Renal cortex interstitium (tissue), 15 donors: ENCODE measurements around the gene RBMS3. TPM values are rescaled to one million over a fixed set of nuclear protein-coding genes. Genes with fewer than 3 reads are reported as not detected.
A peak's percentile ranks its signal among the peaks of the same experiment; 100 is the strongest.
"Not testable (repeated sequence)": the region's sequence is repeated elsewhere in the genome, so short reads cannot be mapped to it uniquely, and the experiment has no call there.

Experiments
- DNase-seq, 11 donors: peaks; one replicate each; pipeline ENCODE4 v3.0.0-alpha.2; 2013; ENCODE audit warnings: low read depth in 9 of 11, low spot score in 4 of 11; ENCODE audit errors: extremely low read depth in 1 of 11
- long read RNA-seq, 16 experiments: transcript quantifications; one replicate each; lab custom pipeline, GENCODE V29; 2026
- polyA plus RNA-seq, 3 donors: library from polyadenylated mRNA; unstranded; fragments of 120-200 nt; gene quantifications; one replicate each; pipeline ENCODE4 v1.2.1, GENCODE V29; 2013; ENCODE audit not compliant: insufficient read length in 3 of 3

RBMS3 gene
- 10 to 100 TPM; 13.6 to 15.7 (median 14.4) TPM for polyA plus RNA-seq
- long read RNA-seq, donor 1, partial matches to known transcripts, result 8 of 8 reads
- long read RNA-seq, donor 1, other reads (novel, unspliced or antisense), result 0 of 8 reads
- long read RNA-seq, donor 2, partial matches to known transcripts, result 5 of 6 reads
- long read RNA-seq, donor 2, other reads (novel, unspliced or antisense), result 0 of 6 reads
- long read RNA-seq, donor 3, partial matches to known transcripts, result 6 of 9 reads
- long read RNA-seq, donor 3, other reads (novel, unspliced or antisense), result 0 of 9 reads
- long read RNA-seq, donor 4, partial matches to known transcripts, result 6 of 8 reads
- long read RNA-seq, donor 4, other reads (novel, unspliced or antisense), result 0 of 8 reads
- long read RNA-seq, donor 5, result 0 reads
- long read RNA-seq, donor 6, partial matches to known transcripts, result 21 of 25 reads
- long read RNA-seq, donor 6, other reads (novel, unspliced or antisense), result 0 of 25 reads
- long read RNA-seq, donor 7, partial matches to known transcripts, result 11 of 12 reads
- long read RNA-seq, donor 7, other reads (novel, unspliced or antisense), result 0 of 12 reads
- long read RNA-seq, donor 8, partial matches to known transcripts, result 20 of 22 reads
- long read RNA-seq, donor 8, other reads (novel, unspliced or antisense), result 0 of 22 reads
- long read RNA-seq, donor 9, partial matches to known transcripts, result 0 of 1 reads
- long read RNA-seq, donor 9, other reads (novel, unspliced or antisense), result 0 of 1 reads
- long read RNA-seq, donor 10, partial matches to known transcripts, result 5 of 6 reads
- long read RNA-seq, donor 10, other reads (novel, unspliced or antisense), result 0 of 6 reads
- long read RNA-seq, donor 11, partial matches to known transcripts, result 11 of 11 reads
- long read RNA-seq, donor 11, other reads (novel, unspliced or antisense), result 0 of 11 reads
- long read RNA-seq, donor 12, full-length matches to known transcripts, result 1 of 9 reads
- long read RNA-seq, donor 12, partial matches to known transcripts, result 8 of 9 reads
- long read RNA-seq, donor 12, other reads (novel, unspliced or antisense), result 0 of 9 reads
- long read RNA-seq, donor 13, partial matches to known transcripts, result 5 of 7 reads
- long read RNA-seq, donor 13, other reads (novel, unspliced or antisense), result 0 of 7 reads
- long read RNA-seq, donor 14, partial matches to known transcripts, result 6 of 7 reads
- long read RNA-seq, donor 14, other reads (novel, unspliced or antisense), result 0 of 7 reads
- long read RNA-seq, donor 15, result 0 reads
- long read RNA-seq, donor 16, partial matches to known transcripts, result 75 of 82 reads
- long read RNA-seq, donor 16, other reads (novel, unspliced or antisense), result 0 of 82 reads

- DNase-seq, result peak in 10 of 11 donors; percentile 71 to 93 (median 84)
Measured at GRCh38 chr3:29280404-29281093, at the start of gene RBMS3. RBMS3 (plus strand) TSS chr3:29281071.

DNA sequence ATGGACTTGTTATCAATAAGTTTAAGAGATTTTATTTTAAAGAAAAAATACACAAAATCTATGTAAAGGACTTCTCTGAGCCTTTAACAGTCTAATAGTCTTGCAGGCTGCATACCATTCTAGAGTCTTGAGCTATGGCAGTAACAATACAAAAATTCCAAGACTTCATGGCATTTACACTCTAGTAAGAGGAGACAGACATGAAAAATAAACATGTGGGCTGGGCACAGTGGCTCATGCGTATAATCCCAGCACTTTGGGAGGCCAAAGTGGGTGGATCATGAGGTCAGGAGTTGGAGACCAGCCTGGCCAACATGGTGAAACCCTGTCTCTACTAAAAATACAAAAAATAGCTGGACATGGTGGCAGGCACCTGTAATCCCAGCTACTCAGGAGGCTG lies 47.7 kb upstream of the RBMS3 start:
- DNase-seq, result not testable (repeated sequence)

DNA sequence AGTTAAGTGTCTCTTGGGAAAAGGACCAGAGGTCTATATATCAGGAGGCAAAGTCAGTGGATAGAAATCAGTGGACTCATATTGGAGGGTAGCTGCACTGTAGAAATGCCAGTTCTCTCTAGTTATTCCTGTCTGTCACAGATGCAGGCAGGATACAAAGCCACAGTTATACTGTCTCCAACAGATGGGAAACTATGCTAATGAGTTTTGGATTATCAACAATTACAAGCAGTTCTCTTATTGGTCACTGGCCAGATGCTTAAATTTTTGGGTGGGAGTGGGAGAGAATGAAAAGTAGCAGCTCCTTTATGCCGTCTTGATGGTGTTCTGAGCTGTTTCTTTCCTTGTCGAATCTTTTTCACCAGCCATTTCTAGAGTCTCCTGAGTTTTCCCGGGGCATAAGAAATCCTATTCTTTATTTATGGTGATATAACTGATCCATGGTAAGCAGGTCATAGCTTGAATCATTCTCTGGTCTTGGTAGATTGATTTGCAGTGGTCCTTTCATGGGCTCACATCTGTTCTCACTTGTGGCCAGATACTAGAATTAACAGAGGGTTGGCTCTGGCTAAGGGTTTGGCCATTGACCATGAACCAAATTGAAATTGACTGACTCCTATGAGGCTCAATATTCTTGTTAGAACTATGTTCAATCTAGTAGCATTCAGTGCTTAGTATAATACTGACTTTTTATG lies 44.6 kb upstream of the RBMS3 start:
- DNase-seq, result no peak

DNA sequence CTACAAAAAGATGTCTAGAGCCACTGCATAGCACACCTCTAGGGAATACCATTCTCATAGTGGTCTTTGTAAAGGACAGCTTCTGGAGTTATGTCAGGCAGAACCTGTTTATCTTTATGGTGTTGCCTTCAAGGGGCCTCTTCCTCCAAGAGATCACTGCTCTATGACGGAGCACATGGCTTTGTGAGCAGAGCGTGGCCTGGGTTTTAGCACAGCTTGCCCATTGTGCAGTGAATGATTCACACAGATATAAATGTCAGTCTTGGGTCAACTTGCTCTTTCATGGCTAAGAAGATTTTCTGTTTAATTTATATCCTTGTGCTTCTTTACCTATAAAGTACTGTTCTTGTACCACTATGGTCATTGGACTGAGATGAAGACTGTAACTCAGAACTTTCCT lies 41.5 kb upstream of the RBMS3 start:
- DNase-seq, result no peak

DNA sequence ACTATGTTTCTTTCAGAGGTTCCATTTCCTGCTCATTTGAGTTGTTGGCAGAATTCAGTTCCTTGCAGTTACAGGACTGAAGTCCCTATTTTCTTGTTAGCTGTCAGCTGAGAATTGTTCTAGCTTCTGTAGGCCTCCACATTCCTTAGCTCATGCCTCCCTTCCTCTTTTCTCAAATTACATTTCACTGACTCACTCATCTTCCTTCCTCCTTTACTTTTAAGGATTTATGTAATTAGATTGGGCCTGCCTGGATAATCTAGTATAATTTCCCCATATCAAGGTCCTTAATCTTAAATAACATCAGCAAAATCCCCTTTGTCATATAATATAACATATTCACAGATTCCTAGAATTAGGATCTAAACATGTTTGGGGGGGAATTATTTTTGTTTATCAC lies 40.6 kb upstream of the RBMS3 start:
- no peak for DNase-seq

DNA sequence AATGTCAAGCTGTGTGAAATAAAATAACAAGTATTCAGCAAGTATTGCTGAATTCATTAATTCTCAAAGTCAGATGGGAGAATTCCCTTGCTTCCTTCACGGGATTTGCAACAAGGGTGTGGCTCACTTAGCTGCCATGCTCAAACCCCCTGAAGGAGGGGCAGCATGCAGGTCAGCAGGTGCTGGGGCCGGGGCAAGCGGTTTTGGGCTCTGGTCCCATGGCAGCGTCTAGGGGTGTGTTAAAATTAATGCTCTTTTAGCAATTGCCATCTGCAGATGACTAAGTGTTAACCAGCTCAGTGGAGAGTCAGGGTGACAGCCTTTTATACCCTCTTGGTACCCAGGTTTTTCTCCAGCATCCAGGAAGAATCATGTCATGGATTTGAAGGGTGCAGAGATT lies 40.0 kb upstream of the RBMS3 start:
- DNase-seq, result no peak

- DNase-seq, result no peak
Measured at GRCh38 chr3:29241855-29242254, 39.0 kb upstream of the RBMS3 start.

GRCh38 chr3:29242296-29242695 lies 38.6 kb upstream of the RBMS3 start:
- DNase-seq, result no peak

GRCh38 chr3:29245441-29245840 lies 35.4 kb upstream of the RBMS3 start:
- DNase-seq, result no peak

DNA sequence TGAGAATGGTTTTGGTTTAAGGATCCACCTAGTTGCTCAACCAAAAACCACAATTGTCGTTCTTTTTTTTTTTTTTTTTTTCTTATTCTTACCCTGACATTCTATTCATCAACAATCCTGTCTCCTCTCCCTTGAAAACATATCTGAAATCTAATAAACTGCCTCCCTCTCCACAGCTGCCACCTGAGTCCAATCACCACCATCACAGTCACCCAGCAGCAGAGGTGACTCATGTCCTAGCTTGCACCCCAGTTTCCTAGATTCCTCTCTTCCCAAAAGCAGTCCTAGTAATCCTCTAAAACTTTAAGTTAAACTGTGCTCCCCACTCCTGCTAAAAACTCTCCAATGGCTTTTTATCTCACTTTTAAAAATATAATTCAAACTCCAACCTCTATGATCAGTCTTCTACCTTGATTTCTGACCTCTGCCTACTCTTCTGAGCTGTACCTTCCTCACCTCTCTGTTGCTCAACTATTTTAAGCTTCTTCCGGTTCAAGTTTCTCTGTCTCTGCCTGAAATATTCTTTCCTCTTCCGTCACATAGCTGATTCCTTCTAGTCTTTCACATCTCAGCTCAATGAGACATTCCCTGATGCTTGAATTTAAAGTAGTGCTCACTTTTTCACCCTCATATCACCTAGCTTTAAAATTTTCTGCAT lies 33.7 kb upstream of the RBMS3 start:
- no peak for DNase-seq

DNA sequence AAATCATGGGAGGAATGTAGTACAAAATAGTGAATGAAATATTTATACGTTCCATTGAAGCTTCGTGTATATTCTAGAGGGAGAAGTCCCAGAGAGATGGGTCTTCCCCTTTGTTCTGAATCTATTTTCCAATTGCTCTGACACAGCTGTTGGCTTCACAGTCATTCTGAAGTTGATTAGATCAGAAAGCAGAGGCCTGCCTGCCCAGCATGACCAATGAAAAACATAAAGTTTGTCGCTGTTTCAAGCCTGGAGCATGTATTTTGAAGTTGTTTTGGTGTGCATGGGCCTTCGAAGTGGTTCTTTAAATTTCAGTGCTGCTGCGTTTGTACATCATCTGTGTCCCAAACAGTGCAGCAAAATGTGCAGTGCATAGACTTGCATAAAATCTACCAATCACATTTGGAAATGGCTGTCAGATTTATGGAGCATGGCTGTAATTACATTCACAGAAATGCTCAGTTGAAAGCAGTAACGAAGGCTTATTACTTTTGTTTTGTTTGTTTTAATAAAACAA lies 31.0 kb upstream of the RBMS3 start:
- DNase-seq, result no peak

GRCh38 chr3:29255854-29256696 lies 24.8 kb upstream of the RBMS3 start:
- no peak for DNase-seq

GRCh38 chr3:29258161-29258560 lies 22.7 kb upstream of the RBMS3 start:
- no peak for DNase-seq

DNA sequence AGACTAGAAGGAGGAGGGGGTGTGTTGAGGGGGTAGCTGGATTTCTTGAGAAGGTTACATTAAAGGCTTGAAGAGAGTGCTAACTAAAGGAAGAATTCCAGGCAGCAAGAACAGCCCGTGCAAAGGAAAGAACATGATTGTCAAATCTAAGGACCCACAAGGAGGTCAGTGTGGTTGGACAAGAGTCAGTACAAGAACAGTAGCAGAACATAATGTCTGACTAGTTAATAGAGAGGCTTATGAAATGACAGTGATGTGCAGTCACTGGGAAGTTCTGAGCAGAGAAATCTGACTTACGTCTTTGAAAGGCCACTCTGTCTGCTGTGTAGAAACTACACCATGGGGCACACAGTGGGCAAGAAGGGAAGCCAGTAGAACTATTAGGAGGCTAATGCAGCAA lies 19.8 kb upstream of the RBMS3 start:
- DNase-seq, result no peak

GRCh38 chr3:29263476-29263875 lies 17.4 kb upstream of the RBMS3 start:
- DNase-seq, result no peak

DNA sequence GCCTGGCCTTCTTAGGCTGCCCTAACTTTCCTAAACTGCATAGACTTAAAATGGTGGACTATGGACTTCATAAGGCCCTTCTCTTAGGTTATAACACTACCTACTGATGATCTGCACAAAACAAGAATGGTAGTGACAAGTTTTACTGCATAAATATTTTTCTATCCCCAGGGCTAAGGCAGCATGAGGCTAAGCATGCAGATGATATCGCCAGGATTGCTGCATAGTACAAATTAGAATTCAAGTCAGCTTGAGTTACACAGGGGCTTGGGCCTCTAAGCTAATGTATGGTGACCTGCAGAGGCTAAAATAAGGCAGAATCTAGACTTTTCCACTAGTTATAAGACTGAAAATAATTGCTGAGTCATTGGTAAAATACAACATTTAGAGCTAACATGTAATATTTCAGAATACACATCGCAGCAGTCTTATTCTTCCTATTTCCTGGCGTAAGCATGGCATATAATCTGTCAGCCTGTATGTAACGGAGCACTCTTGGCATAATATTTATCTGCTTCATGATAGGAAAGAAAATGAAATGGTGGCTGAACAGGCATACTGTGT lies 15.3 kb upstream of the RBMS3 start:
- no peak for DNase-seq
